Heart left ventricle (tissue), 16 donors: Measurements from ENCODE around the gene TINAGL1. TPM values are rescaled to one million over a fixed set of nuclear protein-coding genes. Genes with fewer than 3 reads are reported as not detected.

Source experiments
- ATAC-seq, 4 donors: fragments of 200-7000 bp; cut with Tn5 transposase; one replicate each; pipeline ENCODE4 v1.9.1; 2020 to 2022; ENCODE audit warnings: moderate library complexity in 4 of 4, mild to moderate bottlenecking in 3 of 4, moderate number of reproducible peaks in 1 of 4
- DNase-seq, 5 donors: peaks; one replicate each; pipeline ENCODE4 v3.0.0-alpha.2; 2020
- H3K27ac ChIP-seq, 12 donors: fragments of 200-600 bp; sonication (generic) in 4 of 12; one replicate each; pipeline versions ENCODE4 v1.5.0 to v1.8.0; 2016 to 2022; ENCODE audit warnings: mild to moderate bottlenecking in 2 of 12
- H3K27me3 ChIP-seq, 9 donors: fragments of 200-600 bp; sonication (generic) in 2 of 9; one replicate each; pipeline versions ENCODE4 v1.5.1 to v1.8.0; 2016 to 2022; ENCODE audit warnings: mild to moderate bottlenecking in 3 of 9
- H3K36me3 ChIP-seq, 9 donors: fragments of 200-600 bp; sonication (generic) in 2 of 9; one replicate each; pipeline versions ENCODE4 v1.5.0 to v1.8.0; 2018 to 2022; ENCODE audit warnings: mild to moderate bottlenecking in 2 of 9
- H3K4me1 ChIP-seq, 12 donors: fragments of 200-600 bp; sonication (generic) in 4 of 12; one replicate each; pipeline versions ENCODE4 v1.5.0 to v1.8.0; 2016 to 2022; ENCODE audit warnings: mild to moderate bottlenecking in 3 of 12
- H3K4me3 ChIP-seq, 12 donors: fragments of 200-600 bp; sonication (generic) in 4 of 12; one replicate each; pipeline versions ENCODE4 v1.5.0 to v1.8.0; 2017 to 2022; ENCODE audit warnings: mild to moderate bottlenecking in 9 of 12, moderate library complexity in 4 of 12
- H3K9me3 ChIP-seq, 12 donors: fragments of 200-600 bp; sonication (generic) in 4 of 12; one replicate each; pipeline versions ENCODE4 v1.5.0 to v1.8.0; 2016 to 2022; ENCODE audit warnings: mild to moderate bottlenecking in 1 of 12
- POLR2A ChIP-seq, 2 donors: fragments of 450-650 bp; IDR thresholded peaks; one replicate each; pipeline ENCODE4 v1.6.1; 2017; ENCODE audit warnings: antibody characterized with exemption in 2 of 2, mild to moderate bottlenecking in 2 of 2, moderate library complexity in 2 of 2
- WGBS, 4 donors: extraction: QIAGEN DNeasy Blood & Tissue Kit in 2 of 4; methylation state at CpG; one replicate each; pipeline versions ENCODE4 v1.1.5 to v1.1.7; 2013 to 2018; 5-methylcytosine and 5-hydroxymethylcytosine counted together
- intact Hi-C, 10 donors: fragments of 100-400 bp; cut with DNase I; formaldehyde crosslinking; loops; one replicate each; pipeline versions ENCODE4 v1.11.1 to v1.14.2; 2022
- polyA plus RNA-seq, 2 donors: library from polyadenylated mRNA; stranded (reverse); fragments of 200-250 nt; gene quantifications; one replicate each; pipeline ENCODE4 v1.2.3, GENCODE V29; 2013
- total RNA-seq, 9 donors: library from RNA; depleted of rRNA in 2 of 9; stranded (reverse); fragments of >200 nt in 2 of 9; fragmentation: NEBNext Ultra II Directional in 3 of 9; extraction: Animal tissue kit (Norgen Biotek cat#: 25700) in 3 of 9; gene quantifications; one replicate each; pipeline versions ENCODE4 v1.1.0 to v1.2.4, GENCODE V29; 2016 to 2023
- TF ChIP-seq, protein P1 (sequence below), 12 donors: fragments of 200-600 bp; sonication (generic) in 4 of 12; IDR thresholded peaks; one replicate each; pipeline versions ENCODE4 v1.5.0 to v1.8.0; 2018 to 2022; ENCODE audit warnings: antibody characterized with exemption in 12 of 12, mild to moderate bottlenecking in 5 of 12
- donor health status: ischemic (EF 13 %, LVEDD 7.1; RV severe dilation, severe dysfunction).
- donor health status: healthy with polysubstance abuse.
- donor health status: DM: no; HTN: yes; CAD: no.
- donor health status: DM: no; HTN: no; CAD: no.
- donor health status: ischemic (EF 25% LVEDD 6.9; RV normal size, moderate dysfunction).
- donor health status: ischemic (EF 25% LVEDD 5.7; RV mildly dilated, moderate dysfunction).
- donor health status: healthy.
- donor health status: DM: yes; HTN: yes; CAD: no.
- donor health status: ischemic (EF 35%, LVEDD 5.7; RV mildly dilated, moderate dysfunction).
- donor health status: nonischemic (EF 11% LVEDD 7.7; RV severe dilation, severe dysfunction).
- donor health status: DM: yes; HTN: yes; CAD: no.
- donor health status: PGD.
- donor health status: ischemic (EF 29% LVEDD 5.4; RV normal size, mild dysfunction).
- donor health status: nonischemic (EF 23%, LVEDD 6.1; RV moderate dilation, normal function).

TINAGL1 gene
- total and polyA plus RNA-seq, 11 donors: 136 to 697 (median 204) TPM

GRCh38 chr1:31549809-31550620, 26.3 kb upstream of the TINAGL1 start:
- 48 to 55% (median 51%) methylated on average over 7 of the region's 7 CpGs for WGBS, 4 donors
- ATAC-seq: peak; percentile 51 to 85 (median 73)

GRCh38 chr1:31551208-31551607, 25.1 kb upstream of the TINAGL1 start:
- H3K27ac ChIP-seq: no peak overlapping the region
- H3K4me3 ChIP-seq: no peak overlapping the region
- intact Hi-C loops: no loop called here
- WGBS, 4 donors: 71 to 100% (median 89%) methylated on average over 1 of the region's 1 CpG
- no peaks in the 10 kb centered on the region for H3K9me3 ChIP-seq
- TF ChIP-seq POLR2A (IDR thresholded peaks at IDR 0.05): no peak
- TF ChIP-seq, protein P1, sequence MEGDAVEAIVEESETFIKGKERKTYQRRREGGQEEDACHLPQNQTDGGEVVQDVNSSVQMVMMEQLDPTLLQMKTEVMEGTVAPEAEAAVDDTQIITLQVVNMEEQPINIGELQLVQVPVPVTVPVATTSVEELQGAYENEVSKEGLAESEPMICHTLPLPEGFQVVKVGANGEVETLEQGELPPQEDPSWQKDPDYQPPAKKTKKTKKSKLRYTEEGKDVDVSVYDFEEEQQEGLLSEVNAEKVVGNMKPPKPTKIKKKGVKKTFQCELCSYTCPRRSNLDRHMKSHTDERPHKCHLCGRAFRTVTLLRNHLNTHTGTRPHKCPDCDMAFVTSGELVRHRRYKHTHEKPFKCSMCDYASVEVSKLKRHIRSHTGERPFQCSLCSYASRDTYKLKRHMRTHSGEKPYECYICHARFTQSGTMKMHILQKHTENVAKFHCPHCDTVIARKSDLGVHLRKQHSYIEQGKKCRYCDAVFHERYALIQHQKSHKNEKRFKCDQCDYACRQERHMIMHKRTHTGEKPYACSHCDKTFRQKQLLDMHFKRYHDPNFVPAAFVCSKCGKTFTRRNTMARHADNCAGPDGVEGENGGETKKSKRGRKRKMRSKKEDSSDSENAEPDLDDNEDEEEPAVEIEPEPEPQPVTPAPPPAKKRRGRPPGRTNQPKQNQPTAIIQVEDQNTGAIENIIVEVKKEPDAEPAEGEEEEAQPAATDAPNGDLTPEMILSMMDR (IDR thresholded peaks at IDR 0.05): no peak
- no peaks in the 10 kb centered on the region for H3K36me3 ChIP-seq
- ATAC-seq (no peak), DNase-seq (no peak)
- peaks cover 0 to 5% (median 0%) of the 10 kb centered on the region in 9 donors for H3K27me3 ChIP-seq
- peaks cover 0 to 18% (median 8%) of the 10 kb centered on the region in 12 donors for H3K4me1 ChIP-seq

More at GRCh38 chr1:31549809-31550620, 26.3 kb upstream of the TINAGL1 start:
- Histone ChIP-seq H3K36me3 (no peaks in the 10 kb centered on the region), H3K9me3 (no peaks in the 10 kb centered on the region), H3K27ac (peak overlapping the region in 10 of 12 donors; percentile 13 to 67 (median 53)), H3K4me3 (peak overlapping the region in 5 of 12 donors; percentile 7 to 36 (median 34)), H3K4me1 (peaks cover 0 to 18% (median 8%) of the 10 kb centered on the region in 12 donors), H3K27me3 (peaks cover 0 to 5% (median 0%) of the 10 kb centered on the region in 9 donors)
- TF ChIP-seq POLR2A (IDR thresholded peaks at IDR 0.05): no peak
- TF ChIP-seq, protein P1 (IDR thresholded peaks at IDR 0.05): no peak
- intact Hi-C loops: loop anchor here in 9 of 10 donors (1.0 to 10.0 kb wide), 14 partner anchors 88 to 368 kb away; no protein-coding TSS in a partner anchor
- peak in 1 of 5 donors; percentile 57 for DNase-seq

DNA sequence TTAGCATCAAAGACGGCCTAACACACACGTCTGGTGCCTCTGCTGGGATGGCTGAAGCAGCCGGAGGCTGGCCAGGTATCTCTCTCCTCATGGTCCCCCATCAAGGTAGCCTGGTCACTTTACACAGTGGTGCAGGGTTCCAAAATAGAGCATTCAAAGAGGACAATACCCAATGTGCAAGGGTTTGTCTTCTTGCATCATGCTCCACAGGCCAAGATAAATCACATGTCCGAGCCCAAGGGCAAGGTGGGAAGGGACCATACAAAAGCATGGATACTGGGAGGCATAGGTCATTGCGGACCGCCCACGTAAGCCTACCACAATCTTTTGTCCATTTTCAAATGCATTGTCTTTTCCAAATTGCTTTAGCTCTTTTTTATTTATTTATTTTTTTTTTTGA, 23.8 kb upstream of the TINAGL1 start:
- H3K4me1 ChIP-seq: peaks cover 0 to 18% (median 8%) of the 10 kb centered on the region in 12 donors
- no peak for ATAC-seq
- intact Hi-C loops: no loop called here
- H3K27ac ChIP-seq: no peak overlapping the region
- no peak for DNase-seq
- H3K4me3 ChIP-seq: no peak overlapping the region
- H3K9me3 ChIP-seq: no peaks in the 10 kb centered on the region
- H3K27me3 ChIP-seq: peaks cover 0 to 12% (median 0%) of the 10 kb centered on the region in 9 donors
- no peaks in the 10 kb centered on the region for H3K36me3 ChIP-seq
- no peak for TF ChIP-seq POLR2A (IDR thresholded peaks at IDR 0.05)
- TF ChIP-seq, protein P1 (IDR thresholded peaks at IDR 0.05): no peak
- WGBS, 4 donors: 93 to 95% (median 95%) methylated on average over 7 of the region's 7 CpGs

GRCh38 chr1:31556481-31557006, 19.8 kb upstream of the TINAGL1 start:
- peaks cover 0 to 12% (median 0%) of the 10 kb centered on the region in 9 donors for H3K27me3 ChIP-seq
- 78 to 81% (median 80%) methylated on average over 5 of the region's 5 CpGs for WGBS, 4 donors

More at GRCh38 chr1:31556481-31557006, 19.8 kb upstream of the TINAGL1 start:
- no peaks in the 10 kb centered on the region for H3K36me3 ChIP-seq
- no peak for DNase-seq
- no peak for ATAC-seq
- TF ChIP-seq, protein P1 (IDR thresholded peaks at IDR 0.05): no peak
- no peak for TF ChIP-seq POLR2A (IDR thresholded peaks at IDR 0.05)
- peaks cover 0 to 7% (median 0%) of the 10 kb centered on the region in 12 donors for H3K9me3 ChIP-seq
- no peaks in the 10 kb centered on the region for H3K4me1 ChIP-seq
- no peak overlapping the region for H3K27ac ChIP-seq
- intact Hi-C loops: no loop called here
- no peak overlapping the region for H3K4me3 ChIP-seq
